PFSK-1 (cell line): ENCODE data around the gene SSH2.

Experiments
- FOXP2 ChIP-seq: optimal IDR thresholded peaks from 2 replicates; pipeline ENCODE3; 2011; ENCODE audit warnings: borderline replicate concordance, control low read depth, inconsistent platforms; ENCODE audit not compliant: insufficient read depth; ENCODE audit errors: extremely low read length, extremely low read depth
- POLR2AphosphoS5 ChIP-seq: IDR thresholded peaks from 2 replicates; pipeline ENCODE4 v1.6.1; 2012; ENCODE audit warnings: low read depth, mild to moderate bottlenecking, control low read depth, low read length, moderate library complexity
- SIN3A ChIP-seq: IDR thresholded peaks from 2 replicates; pipeline ENCODE4 v1.6.1; 2012; ENCODE audit warnings: mild to moderate bottlenecking, low read length, moderate library complexity, borderline replicate concordance; ENCODE audit not compliant: insufficient read depth
- TAF1 ChIP-seq: IDR thresholded peaks from 2 replicates; pipeline ENCODE4 v1.6.1; 2012; ENCODE audit warnings: low read length, control low read depth, borderline replicate concordance; ENCODE audit not compliant: insufficient read depth
- TF ChIP-seq, protein P1 (sequence below), 2 experiments: IDR thresholded peaks; 2 replicates each; pipeline versions ENCODE4 v1.6.1 to v1.8.0; 2011 to 2012; ENCODE audit warnings: low read depth in 2 of 2, low read length in 2 of 2, control low read depth in 1 of 2, inconsistent platforms in 1 of 2, mild to moderate bottlenecking in 1 of 2, moderate library complexity in 1 of 2; ENCODE audit not compliant: insufficient read depth in 1 of 2

GRCh38 chr17:29596811-29597210 lies 333.2 kb downstream of the SSH2 start:
- TF ChIP-seq POLR2AphosphoS5: no peak
- TF ChIP-seq, protein P1, sequence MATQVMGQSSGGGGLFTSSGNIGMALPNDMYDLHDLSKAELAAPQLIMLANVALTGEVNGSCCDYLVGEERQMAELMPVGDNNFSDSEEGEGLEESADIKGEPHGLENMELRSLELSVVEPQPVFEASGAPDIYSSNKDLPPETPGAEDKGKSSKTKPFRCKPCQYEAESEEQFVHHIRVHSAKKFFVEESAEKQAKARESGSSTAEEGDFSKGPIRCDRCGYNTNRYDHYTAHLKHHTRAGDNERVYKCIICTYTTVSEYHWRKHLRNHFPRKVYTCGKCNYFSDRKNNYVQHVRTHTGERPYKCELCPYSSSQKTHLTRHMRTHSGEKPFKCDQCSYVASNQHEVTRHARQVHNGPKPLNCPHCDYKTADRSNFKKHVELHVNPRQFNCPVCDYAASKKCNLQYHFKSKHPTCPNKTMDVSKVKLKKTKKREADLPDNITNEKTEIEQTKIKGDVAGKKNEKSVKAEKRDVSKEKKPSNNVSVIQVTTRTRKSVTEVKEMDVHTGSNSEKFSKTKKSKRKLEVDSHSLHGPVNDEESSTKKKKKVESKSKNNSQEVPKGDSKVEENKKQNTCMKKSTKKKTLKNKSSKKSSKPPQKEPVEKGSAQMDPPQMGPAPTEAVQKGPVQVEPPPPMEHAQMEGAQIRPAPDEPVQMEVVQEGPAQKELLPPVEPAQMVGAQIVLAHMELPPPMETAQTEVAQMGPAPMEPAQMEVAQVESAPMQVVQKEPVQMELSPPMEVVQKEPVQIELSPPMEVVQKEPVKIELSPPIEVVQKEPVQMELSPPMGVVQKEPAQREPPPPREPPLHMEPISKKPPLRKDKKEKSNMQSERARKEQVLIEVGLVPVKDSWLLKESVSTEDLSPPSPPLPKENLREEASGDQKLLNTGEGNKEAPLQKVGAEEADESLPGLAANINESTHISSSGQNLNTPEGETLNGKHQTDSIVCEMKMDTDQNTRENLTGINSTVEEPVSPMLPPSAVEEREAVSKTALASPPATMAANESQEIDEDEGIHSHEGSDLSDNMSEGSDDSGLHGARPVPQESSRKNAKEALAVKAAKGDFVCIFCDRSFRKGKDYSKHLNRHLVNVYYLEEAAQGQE (IDR thresholded peaks at IDR 0.05; ENCODE audit: insufficient read depth in 1 of 2, low read depth in 2 of 2, low read length in 2 of 2): no peak
- TF ChIP-seq SIN3A: no peak
- no peak for TF ChIP-seq TAF1
- no peak for TF ChIP-seq FOXP2
